ENCODE measurements around the gene SMOC2.

GRCh38 chr6:168641446-168641845, 200.5 kb downstream of the SMOC2 start:
- TF ChIP-seq CTCF (IDR thresholded peaks at IDR 0.05) (no peak), POLR2A (IDR thresholded peaks at IDR 0.05) (no peak)
